WTC11 (cell line): ENCODE data around the gene COLEC12.

ENCODE experiments used
- AFF4 ChIP-seq: sonication (generic); formaldehyde crosslinking; IDR thresholded peaks from 2 replicates; pipeline ENCODE4 v1.8.1; 2023; ENCODE audit warnings: mild to moderate bottlenecking, missing genetic modification reagents, borderline replicate concordance
- ATF6 ChIP-seq: sonication (generic); formaldehyde crosslinking; IDR thresholded peaks from 2 replicates; pipeline ENCODE4 v1.8.1; 2023; ENCODE audit warnings: mild to moderate bottlenecking, missing genetic modification reagents
- CDX4 ChIP-seq: fragments of 250-450 bp; sonication (Bioruptor Pico); IDR thresholded peaks from 2 replicates; pipeline ENCODE4 v1.9.0; 2021; ENCODE audit warnings: moderate library complexity, mild to moderate bottlenecking, inconsistent platforms, borderline replicate concordance
- CREM ChIP-seq: sonication (generic); formaldehyde crosslinking; IDR thresholded peaks from 2 replicates; pipeline ENCODE4 v1.8.1; 2022; ENCODE audit warnings: mild to moderate bottlenecking, missing genetic modification reagents, moderate library complexity
- CTCF ChIP-seq: fragments of 200-600 bp; IDR thresholded peaks from 2 replicates; pipeline ENCODE4 v1.8.0; 2022; ENCODE audit warnings: antibody characterized with exemption
- ETV6 ChIP-seq: sonication (generic); formaldehyde crosslinking; IDR thresholded peaks from 2 replicates; pipeline ENCODE4 v1.8.1; 2022; ENCODE audit warnings: mild to moderate bottlenecking, missing genetic modification reagents
- MAX ChIP-seq: sonication (generic); formaldehyde crosslinking; IDR thresholded peaks from 2 replicates; pipeline ENCODE4 v1.8.0; 2022; ENCODE audit warnings: mild to moderate bottlenecking, missing genetic modification reagents
- MLX ChIP-seq: sonication (generic); formaldehyde crosslinking; IDR thresholded peaks from 2 replicates; pipeline ENCODE4 v1.8.1; 2023; ENCODE audit warnings: mild to moderate bottlenecking, missing genetic modification reagents, moderate library complexity
- NFYB ChIP-seq: sonication (generic); formaldehyde crosslinking; conservative IDR thresholded peaks from 2 replicates; pipeline ENCODE4 v1.8.0; 2022; ENCODE audit warnings: low read depth, missing genetic modification reagents
- NR2C2 ChIP-seq: sonication (generic); formaldehyde crosslinking; IDR thresholded peaks from 2 replicates; pipeline ENCODE4 v1.8.0; 2022; ENCODE audit warnings: mild to moderate bottlenecking, missing genetic modification reagents
- USF2 ChIP-seq: sonication (generic); formaldehyde crosslinking; IDR thresholded peaks from 2 replicates; pipeline ENCODE4 v1.8.1; 2023; ENCODE audit warnings: mild to moderate bottlenecking, missing genetic modification reagents, moderate library complexity
- ZNF138 ChIP-seq: sonication (generic); formaldehyde crosslinking; conservative IDR thresholded peaks from 2 replicates; pipeline ENCODE4 v1.8.1; 2022; ENCODE audit warnings: mild to moderate bottlenecking, moderate library complexity, missing genetic modification reagents

- TF ChIP-seq CTCF (no peak), MAX (no peak), CDX4 (no peak), NFYB (no peak), ZNF138 (CRISPR knock-in tag) (no peak), AFF4 (CRISPR knock-in tag) (no peak), CREM (CRISPR knock-in tag) (no peak), ETV6 (CRISPR knock-in tag) (no peak), ATF6 (CRISPR knock-in tag) (no peak), MLX (no peak), USF2 (no peak), NR2C2 (CRISPR knock-in tag) (no peak)
Measured at GRCh38 chr18:473802-474201, 26.7 kb downstream of the COLEC12 start.
